ENCODE measurements around the gene IGFBP4.

DNA sequence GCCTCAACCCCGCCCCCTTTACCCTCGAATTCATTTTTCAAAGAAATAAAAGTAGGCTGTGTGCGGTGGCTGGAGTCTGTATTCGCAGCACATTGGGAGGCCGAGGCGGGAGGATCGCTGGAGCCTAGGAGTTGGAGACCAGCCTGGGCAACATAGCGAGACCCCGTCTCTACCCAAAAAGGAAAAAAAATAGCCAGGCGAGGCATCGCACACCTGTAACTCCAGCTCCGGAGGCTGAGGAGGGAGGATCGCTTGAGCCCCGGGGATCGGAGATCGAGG lies 24.9 kb upstream of the IGFBP4 start:
- no peak for TF ChIP-seq EP300 (IDR thresholded peaks at IDR 0.05)
- TF ChIP-seq, protein P1, sequence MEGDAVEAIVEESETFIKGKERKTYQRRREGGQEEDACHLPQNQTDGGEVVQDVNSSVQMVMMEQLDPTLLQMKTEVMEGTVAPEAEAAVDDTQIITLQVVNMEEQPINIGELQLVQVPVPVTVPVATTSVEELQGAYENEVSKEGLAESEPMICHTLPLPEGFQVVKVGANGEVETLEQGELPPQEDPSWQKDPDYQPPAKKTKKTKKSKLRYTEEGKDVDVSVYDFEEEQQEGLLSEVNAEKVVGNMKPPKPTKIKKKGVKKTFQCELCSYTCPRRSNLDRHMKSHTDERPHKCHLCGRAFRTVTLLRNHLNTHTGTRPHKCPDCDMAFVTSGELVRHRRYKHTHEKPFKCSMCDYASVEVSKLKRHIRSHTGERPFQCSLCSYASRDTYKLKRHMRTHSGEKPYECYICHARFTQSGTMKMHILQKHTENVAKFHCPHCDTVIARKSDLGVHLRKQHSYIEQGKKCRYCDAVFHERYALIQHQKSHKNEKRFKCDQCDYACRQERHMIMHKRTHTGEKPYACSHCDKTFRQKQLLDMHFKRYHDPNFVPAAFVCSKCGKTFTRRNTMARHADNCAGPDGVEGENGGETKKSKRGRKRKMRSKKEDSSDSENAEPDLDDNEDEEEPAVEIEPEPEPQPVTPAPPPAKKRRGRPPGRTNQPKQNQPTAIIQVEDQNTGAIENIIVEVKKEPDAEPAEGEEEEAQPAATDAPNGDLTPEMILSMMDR (IDR thresholded peaks at IDR 0.05): no peak
